Activated B cell treated with CpG ODN at 0.5 μM for 24 hours (primary cell): ENCODE data around the gene OBSCN. TPM values are rescaled to one million over a fixed set of nuclear protein-coding genes. Genes with fewer than 3 reads are reported as not detected.

Experiments used
- ATAC-seq: fragments of 200-7000 bp; cut with Tn5 transposase; one replicate; pipeline ENCODE4 v1.10.0; 2021; ENCODE audit warnings: low read depth, mild to moderate bottlenecking, moderate library complexity
- CTCF ChIA-PET: fragments of 350-600 bp; sonication (Branson Sonifier 250); formaldehyde crosslinking; loops from one replicate; lab custom pipeline; 2021; ENCODE audit warnings: antibody characterized with exemption; lab: Charles Lee
- POLR2A ChIA-PET: fragments of 350-600 bp; sonication (Branson Sonifier 250); formaldehyde crosslinking; loops from one replicate; lab custom pipeline; 2021; ENCODE audit warnings: antibody characterized with exemption; lab: Charles Lee
- DNase-seq: peaks from one replicate; pipeline ENCODE4 v3.0.0; 2022
- H3K27ac Mint-ChIP-seq: one replicate; pipeline ENCODE4 v1.8.0; 2020; ENCODE audit warnings: mixed read lengths
- H3K27me3 Mint-ChIP-seq: one replicate; pipeline ENCODE4 v1.8.0; 2021; ENCODE audit warnings: mixed read lengths
- H3K36me3 Mint-ChIP-seq: one replicate; pipeline ENCODE4 v1.8.0; 2021; ENCODE audit warnings: low read depth, mixed read lengths
- H3K4me1 Mint-ChIP-seq: one replicate; pipeline ENCODE4 v1.8.0; 2021; ENCODE audit warnings: mixed read lengths
- H3K4me3 Mint-ChIP-seq: one replicate; pipeline ENCODE4 v1.8.0; 2020; ENCODE audit warnings: mild to moderate bottlenecking, mixed read lengths
- H3K9me3 Mint-ChIP-seq: one replicate; pipeline ENCODE4 v1.8.0; 2020; ENCODE audit warnings: mixed read lengths
- intact Hi-C: fragments of 100-400 bp; cut with micrococcal nuclease; formaldehyde crosslinking; loops from one replicate; pipeline ENCODE4 v1.15.1; 2024
- total RNA-seq: library from RNA; stranded (reverse); gene quantifications from 2 replicates; pipeline ENCODE4 v1.2.3, GENCODE V29; 2022
- TF ChIP-seq, protein P1 (sequence below): fragments of 200-600 bp; IDR thresholded peaks from one replicate; pipeline ENCODE4 v1.8.0; 2022; ENCODE audit warnings: antibody characterized with exemption, mild to moderate bottlenecking

Gene OBSCN
- total RNA-seq, 1 donor from 2014 or later: 19.8 TPM

DNA sequence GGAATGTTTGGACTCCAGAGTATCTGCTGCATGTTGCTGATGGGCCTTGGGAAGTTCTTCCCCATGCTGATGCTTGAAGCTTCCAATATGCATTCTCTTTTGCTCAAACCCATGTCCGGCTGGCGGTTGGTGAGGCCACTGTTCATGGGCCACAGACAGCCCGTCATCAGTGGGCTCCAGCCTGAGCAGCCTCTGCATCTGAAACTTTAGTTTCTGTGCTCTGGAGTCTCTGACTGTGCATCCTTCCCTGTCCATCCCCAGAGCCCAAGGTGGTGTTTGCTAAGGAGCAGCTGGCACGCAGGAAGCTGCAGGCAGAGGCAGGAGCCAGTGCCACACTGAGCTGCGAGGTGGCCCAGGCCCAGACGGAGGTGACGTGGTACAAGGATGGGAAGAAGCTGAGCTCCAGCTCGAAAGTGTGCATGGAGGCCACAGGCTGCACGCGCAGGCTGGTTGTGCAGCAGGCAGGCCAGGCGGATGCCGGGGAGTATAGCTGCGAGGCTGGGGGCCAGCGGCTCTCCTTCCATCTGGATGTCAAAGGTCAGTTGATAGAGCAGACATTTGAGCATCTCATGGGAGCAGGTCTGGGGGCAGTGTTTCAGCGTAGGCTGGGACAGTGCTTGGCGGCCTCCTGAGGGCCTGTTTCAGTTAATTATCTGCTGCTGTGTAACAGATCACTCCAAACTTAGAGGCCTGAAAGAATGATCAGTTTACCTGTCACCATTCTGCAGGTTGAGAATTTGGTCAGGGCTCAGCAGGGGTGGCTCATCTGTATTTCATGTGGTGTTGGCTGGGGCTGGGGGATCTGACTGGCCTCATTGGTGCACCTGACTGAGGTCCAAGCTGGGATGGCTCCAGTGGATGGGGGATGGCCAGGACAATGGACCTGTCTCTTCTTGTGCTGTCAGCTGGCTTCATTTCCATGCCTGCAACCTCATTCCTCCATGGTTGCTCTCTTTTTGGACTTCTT is 16.6 kb downstream of the OBSCN start:
- intact Hi-C loops: no loop called here
- Mint-ChIP-seq H3K27ac (no peak overlapping the region), H3K36me3 (peaks cover 37% of the 10 kb centered on the region), H3K4me1 (no peaks in the 10 kb centered on the region), H3K27me3 (no peaks in the 10 kb centered on the region), H3K9me3 (no peaks in the 10 kb centered on the region), H3K4me3 (no peak overlapping the region)
- POLR2A ChIA-PET: no interaction called here
- DNase-seq (no peak), ATAC-seq (no peak)
- TF ChIP-seq, protein P1, sequence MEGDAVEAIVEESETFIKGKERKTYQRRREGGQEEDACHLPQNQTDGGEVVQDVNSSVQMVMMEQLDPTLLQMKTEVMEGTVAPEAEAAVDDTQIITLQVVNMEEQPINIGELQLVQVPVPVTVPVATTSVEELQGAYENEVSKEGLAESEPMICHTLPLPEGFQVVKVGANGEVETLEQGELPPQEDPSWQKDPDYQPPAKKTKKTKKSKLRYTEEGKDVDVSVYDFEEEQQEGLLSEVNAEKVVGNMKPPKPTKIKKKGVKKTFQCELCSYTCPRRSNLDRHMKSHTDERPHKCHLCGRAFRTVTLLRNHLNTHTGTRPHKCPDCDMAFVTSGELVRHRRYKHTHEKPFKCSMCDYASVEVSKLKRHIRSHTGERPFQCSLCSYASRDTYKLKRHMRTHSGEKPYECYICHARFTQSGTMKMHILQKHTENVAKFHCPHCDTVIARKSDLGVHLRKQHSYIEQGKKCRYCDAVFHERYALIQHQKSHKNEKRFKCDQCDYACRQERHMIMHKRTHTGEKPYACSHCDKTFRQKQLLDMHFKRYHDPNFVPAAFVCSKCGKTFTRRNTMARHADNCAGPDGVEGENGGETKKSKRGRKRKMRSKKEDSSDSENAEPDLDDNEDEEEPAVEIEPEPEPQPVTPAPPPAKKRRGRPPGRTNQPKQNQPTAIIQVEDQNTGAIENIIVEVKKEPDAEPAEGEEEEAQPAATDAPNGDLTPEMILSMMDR: no peak
- CTCF ChIA-PET: interaction anchor here (1.2 kb wide), 1 partner anchor 277 kb away, joined by 3 read pairs; no protein-coding TSS in a partner anchor

DNA sequence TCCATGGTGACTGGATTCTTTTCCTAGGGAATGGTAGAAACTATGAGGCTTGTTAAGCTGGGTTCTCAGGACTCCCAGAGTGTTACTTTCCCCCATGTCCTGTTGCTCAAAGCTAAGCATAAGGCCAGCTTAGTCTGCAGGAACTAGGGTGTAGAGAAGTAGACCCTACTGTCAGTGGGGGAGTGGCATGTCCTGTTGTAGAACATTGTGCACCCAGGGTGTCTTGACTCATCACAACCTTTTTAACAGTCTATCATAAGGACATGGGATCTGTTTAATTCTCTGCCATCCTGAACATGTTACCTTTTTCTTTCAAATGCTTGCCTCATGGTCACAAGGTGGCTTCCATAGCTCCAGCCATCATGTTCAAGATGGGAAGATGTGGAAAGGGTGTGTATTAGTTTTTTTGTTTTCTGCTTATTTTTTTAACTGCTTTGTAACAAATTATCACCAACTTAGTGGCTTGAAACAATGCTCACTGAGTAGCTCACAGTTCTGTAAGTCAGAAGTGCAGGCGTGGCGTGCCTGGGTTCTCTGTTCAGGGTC is 17.4 kb downstream of the OBSCN start:
- H3K4me3 Mint-ChIP-seq: no peak overlapping the region
- TF ChIP-seq, protein P1: no peak
- H3K27me3 Mint-ChIP-seq: no peaks in the 10 kb centered on the region
- H3K4me1 Mint-ChIP-seq: no peaks in the 10 kb centered on the region
- CTCF ChIA-PET: interaction anchor here (1.2 kb wide), 1 partner anchor 276 kb away, joined by 3 read pairs; no protein-coding TSS in a partner anchor
- POLR2A ChIA-PET: no interaction called here
- H3K9me3 Mint-ChIP-seq: no peaks in the 10 kb centered on the region
- H3K36me3 Mint-ChIP-seq: peaks cover 37% of the 10 kb centered on the region
- intact Hi-C loops: no loop called here
- H3K27ac Mint-ChIP-seq: no peak overlapping the region
- DNase-seq: no peak
- ATAC-seq: no peak

DNA sequence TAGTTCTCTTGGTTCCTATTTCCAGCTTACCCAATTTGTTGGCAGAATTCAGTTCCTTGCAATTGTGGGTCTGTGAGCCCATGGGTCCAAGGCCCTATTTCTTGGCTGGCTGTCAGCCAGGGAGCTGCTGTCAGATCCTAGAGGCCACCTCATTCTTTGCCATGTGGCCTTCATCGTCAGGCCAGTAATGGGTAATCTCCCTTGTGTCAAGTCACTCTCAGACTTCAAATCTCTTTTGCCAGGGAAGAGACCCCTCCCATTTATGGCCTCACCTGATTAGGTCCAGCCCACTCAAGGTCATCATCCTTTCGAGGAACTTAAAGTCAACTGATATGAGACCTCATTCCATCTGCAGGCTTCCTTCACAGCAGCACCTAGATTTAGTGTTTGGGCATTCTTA is 17.9 kb downstream of the OBSCN start:
- H3K27me3 Mint-ChIP-seq: no peaks in the 10 kb centered on the region
- ATAC-seq: no peak
- CTCF ChIA-PET: interaction anchor here (1.2 kb wide), 1 partner anchor 276 kb away, joined by 3 read pairs; no protein-coding TSS in a partner anchor

DNA sequence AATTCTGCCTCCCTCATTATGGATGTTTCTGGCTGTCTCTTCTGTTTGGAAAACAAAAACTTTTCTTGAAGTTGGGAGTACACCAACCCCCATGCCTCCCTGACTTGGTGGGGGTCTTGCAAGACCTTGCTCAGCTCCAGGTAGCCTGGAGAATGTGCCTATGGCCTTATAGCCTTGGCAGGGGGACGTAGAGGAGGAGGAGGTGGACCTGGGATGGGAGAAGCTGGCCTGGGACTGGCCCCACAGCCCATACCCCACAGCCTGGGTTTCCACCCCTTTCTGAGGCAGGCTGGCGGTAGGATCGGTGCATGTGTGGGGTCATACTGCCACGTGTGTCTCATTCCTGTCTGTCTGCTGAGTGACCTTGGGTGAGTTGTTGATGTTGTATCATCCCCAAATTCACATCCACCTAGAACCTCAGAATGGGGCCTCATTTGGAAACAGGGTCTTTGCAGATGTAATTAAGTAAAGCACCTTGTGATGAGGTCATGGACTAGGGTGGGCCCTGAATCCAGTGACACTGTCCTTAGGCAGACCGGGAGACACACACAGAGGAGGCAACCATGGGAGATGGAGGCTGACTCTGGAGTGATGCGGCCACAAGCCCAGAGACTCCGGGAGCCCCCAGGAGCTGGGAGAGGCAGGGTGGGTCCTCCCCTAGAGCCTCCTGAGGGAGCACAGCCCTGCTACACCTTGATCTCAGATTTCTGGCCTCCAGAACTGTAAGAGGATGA is 18.5 kb downstream of the OBSCN start:
- no peaks in the 10 kb centered on the region for H3K4me1 Mint-ChIP-seq
- H3K9me3 Mint-ChIP-seq: no peaks in the 10 kb centered on the region
- no peak overlapping the region for H3K4me3 Mint-ChIP-seq
- CTCF ChIA-PET: interaction anchor here (1.2 kb wide), 1 partner anchor 275 kb away, joined by 3 read pairs; no protein-coding TSS in a partner anchor
- H3K27me3 Mint-ChIP-seq: no peaks in the 10 kb centered on the region
- POLR2A ChIA-PET: no interaction called here
- H3K27ac Mint-ChIP-seq: no peak overlapping the region
- no peak for DNase-seq
- intact Hi-C loops: no loop called here
- H3K36me3 Mint-ChIP-seq: peaks cover 37% of the 10 kb centered on the region
- TF ChIP-seq, protein P1: no peak
- no peak for ATAC-seq

More for the DNA sequence above, 17.9 kb downstream of the OBSCN start:
- H3K36me3 Mint-ChIP-seq: peaks cover 39% of the 10 kb centered on the region
- intact Hi-C loops: no loop called here
- POLR2A ChIA-PET: no interaction called here
- no peak overlapping the region for H3K4me3 Mint-ChIP-seq
- H3K27ac Mint-ChIP-seq: no peak overlapping the region
- TF ChIP-seq, protein P1: no peak
- DNase-seq: no peak
- H3K9me3 Mint-ChIP-seq: no peaks in the 10 kb centered on the region
- H3K4me1 Mint-ChIP-seq: no peaks in the 10 kb centered on the region
